GM12878 (cell line): Measurements from ENCODE around the gene ITGB3BP. TPM values are rescaled to one million over a fixed set of nuclear protein-coding genes. Genes with fewer than 3 reads are reported as not detected.

Experiments used
- ATAC-seq: fragments of 200-7000 bp; cut with Tn5 transposase; 3 replicates; pipeline ENCODE4 v1.9.1; 2020; ENCODE audit warnings: mild to moderate bottlenecking, moderate library complexity
- BruUV-seq: library from RNA; stranded (reverse); fragments of 400-500 nt; replicated peaks from 2 replicates; lab custom pipeline; 2021; lab: Mats Ljungman, UMichigan
- CTCF ChIA-PET: fragments of 300-600 bp; sonication (Branson Sonifier 250); formaldehyde crosslinking; extraction: SDS; loops from one replicate; lab custom pipeline; 2021; ENCODE audit warnings: inconsistent platforms; lab: Yijun Ruan, JAX
- POLR2A ChIA-PET: fragments of 350-600 bp; formaldehyde crosslinking; extraction: SDS; loops from one replicate; lab custom pipeline; 2021; ENCODE audit warnings: inconsistent platforms; lab: Charles Lee
- RAD21 ChIA-PET: fragments of 300-600 bp; sonication (Branson Sonifier 250); formaldehyde crosslinking; loops from one replicate; lab custom pipeline; 2023; ENCODE audit warnings: antibody characterized with exemption; ENCODE audit not compliant: unreplicated experiment; lab: Charles Lee
- SMC1A ChIA-PET: fragments of 300-600 bp; sonication (Branson Sonifier 250); formaldehyde crosslinking; loops from one replicate; lab custom pipeline; 2023; ENCODE audit not compliant: unreplicated experiment, uncharacterized antibody; lab: Charles Lee
- DNase-seq: peaks from one replicate; pipeline ENCODE4 v3.0.0-alpha.2; 2011; ENCODE audit warnings: low read depth, low spot score
- FAIRE-seq: peaks from 3 replicates; lab custom pipeline; 2011; peaks lifted over from hg19 to GRCh38; lab: Jason Lieb, UNC
- H2AFZ ChIP-seq: 2 replicates; pipeline ENCODE4 v1.6.0; 2011; ENCODE audit warnings: low read depth, low read length, control low read depth; ENCODE audit not compliant: control insufficient read depth
- H3K27ac ChIP-seq: 2 replicates; pipeline ENCODE4 v1.5.1; 2011; ENCODE audit warnings: control low read depth; ENCODE audit not compliant: control insufficient read depth, insufficient read depth
- H3K27me3 ChIP-seq, 2 experiments: replicated peaks in 1 of 2; 2 replicates each; pipeline versions ENCODE4 v1.6.0 to v1.6.1; 2011; ENCODE audit warnings: low read length in 1 of 2; ENCODE audit not compliant: control insufficient read depth in 2 of 2, insufficient read depth in 2 of 2
- H3K36me3 ChIP-seq, 2 experiments: 2 replicates each; pipeline ENCODE4 v1.5.1; 2011; ENCODE audit warnings: low read length in 1 of 2; ENCODE audit not compliant: control insufficient read depth in 2 of 2, insufficient read depth in 2 of 2
- H3K4me1 ChIP-seq: 2 replicates; pipeline ENCODE4 v1.6.1; 2011; ENCODE audit warnings: mild to moderate bottlenecking, low read length, moderate library complexity, mixed read lengths; ENCODE audit not compliant: control insufficient read depth, insufficient read depth
- H3K4me2 ChIP-seq: 2 replicates; pipeline ENCODE4 v1.6.0; 2011; ENCODE audit warnings: control low read depth; ENCODE audit not compliant: control insufficient read depth, insufficient read depth
- H3K4me3 ChIP-seq: fragments of 200-600 bp; sonication (generic); 2 replicates; pipeline ENCODE4 v1.5.1; 2016
- H3K79me2 ChIP-seq: 2 replicates; pipeline ENCODE4 v1.6.0; 2011; ENCODE audit warnings: low read length; ENCODE audit not compliant: control insufficient read depth, insufficient read depth
- H3K9ac ChIP-seq: 2 replicates; pipeline ENCODE4 v1.8.0; 2011; ENCODE audit warnings: low read length, control low read depth, mixed read lengths; ENCODE audit not compliant: control insufficient read depth, insufficient read depth
- H3K9me3 ChIP-seq: replicated peaks from 3 replicates; pipeline ENCODE4 v1.5.1; 2011; ENCODE audit warnings: mild to moderate bottlenecking, low read length; ENCODE audit not compliant: control insufficient read depth, insufficient read depth
- H4K20me1 ChIP-seq: 2 replicates; pipeline ENCODE4 v1.6.0; 2011; ENCODE audit not compliant: control insufficient read depth, insufficient read depth
- CBFB ChIP-seq: IDR thresholded peaks from 2 replicates; pipeline ENCODE4 v1.6.1; 2016; ENCODE audit warnings: antibody characterized with exemption, low read depth
- MEF2A ChIP-seq: IDR thresholded peaks from 2 replicates; pipeline ENCODE4 v1.6.1; 2011; ENCODE audit warnings: low read depth, mild to moderate bottlenecking, low read length, moderate library complexity; ENCODE audit not compliant: insufficient read depth
- PAX8 ChIP-seq: fragments of 450-650 bp; IDR thresholded peaks from 2 replicates; pipeline ENCODE4 v1.6.1; 2017; ENCODE audit warnings: mild to moderate bottlenecking, moderate library complexity
- POU2F2 ChIP-seq: IDR thresholded peaks from 3 replicates; pipeline ENCODE4 v1.6.1; 2011; ENCODE audit warnings: low read depth, mild to moderate bottlenecking, low read length, borderline replicate concordance
- TARDBP ChIP-seq: IDR thresholded peaks from 2 replicates; pipeline ENCODE4 v1.6.1; 2016; ENCODE audit warnings: borderline replicate concordance
- TCF7 ChIP-seq: IDR thresholded peaks from 2 replicates; pipeline ENCODE4 v1.6.1; 2014; ENCODE audit warnings: antibody characterized with exemption, borderline replicate concordance
- in situ Hi-C: fragments of 300-500 bp; cut with MboI; formaldehyde crosslinking; loops from 9 replicates; pipeline ENCODE4 v1.14.3; 2018; ENCODE audit warnings: mixed read lengths
- intact Hi-C: fragments of 100-400 bp; cut with micrococcal nuclease; formaldehyde crosslinking; loops from one replicate; pipeline ENCODE4 v1.14.2; 2022; ENCODE audit not compliant: unreplicated experiment
- polyA plus RNA-seq, 11 experiments: library from polyadenylated mRNA; depleted of rRNA in 4 of 11; unstranded in 6 of 11; stranded (reverse) in 5 of 11; fragments of >200 nt; fragmentation: Nextera tagmentation in 4 of 11; fragmentation: Illumina TruSeq in 1 of 11; extraction: Ambion mirVana in 4 of 11; extraction: Trizol in 1 of 11; gene quantifications; 1 replicate in 1 of 11; 2 replicates in 10 of 11; pipeline versions ENCODE4 v1.2.1 to v1.2.3, GENCODE V29; 2011 to 2016; ENCODE audit warnings: inconsistent platforms in 2 of 11, missing spikeins in 2 of 11, low read depth in 1 of 11
- total RNA-seq, 4 experiments: library from RNA; depleted of rRNA in 3 of 4; stranded (reverse); fragments of >200 nt in 3 of 4; fragmentation: Illumina TruSeq in 1 of 4; extraction: Trizol in 1 of 4; gene quantifications; 2 replicates each; pipeline versions ENCODE4 v1.2.1 to v1.2.3, GENCODE V29; 2013 to 2021
- TF ChIP-seq, protein P1 (sequence below): fragments of 150-350 bp; IDR thresholded peaks from 2 replicates; pipeline ENCODE4 v1.6.1; 2016; ENCODE audit warnings: low read depth, low read length
- TF ChIP-seq, protein P2 (sequence below): IDR thresholded peaks from 2 replicates; pipeline ENCODE4 v1.6.1; 2011; ENCODE audit warnings: mild to moderate bottlenecking, low read depth, low read length, moderate library complexity; ENCODE audit not compliant: insufficient replicate concordance
- TF ChIP-seq, protein P3 (sequence below): IDR thresholded peaks from 2 replicates; pipeline ENCODE4 v1.6.1; 2011; ENCODE audit warnings: low read depth, mild to moderate bottlenecking, low read length, moderate library complexity, borderline replicate concordance; ENCODE audit errors: extremely low read depth

ITGB3BP gene
- total and polyA plus RNA-seq, 10 of the 15 experiments (the other 5 are each of a cell fraction or from before 2014, with no cell fraction given), result 39.2 to 86.2 (median 61.8) TPM

DNA sequence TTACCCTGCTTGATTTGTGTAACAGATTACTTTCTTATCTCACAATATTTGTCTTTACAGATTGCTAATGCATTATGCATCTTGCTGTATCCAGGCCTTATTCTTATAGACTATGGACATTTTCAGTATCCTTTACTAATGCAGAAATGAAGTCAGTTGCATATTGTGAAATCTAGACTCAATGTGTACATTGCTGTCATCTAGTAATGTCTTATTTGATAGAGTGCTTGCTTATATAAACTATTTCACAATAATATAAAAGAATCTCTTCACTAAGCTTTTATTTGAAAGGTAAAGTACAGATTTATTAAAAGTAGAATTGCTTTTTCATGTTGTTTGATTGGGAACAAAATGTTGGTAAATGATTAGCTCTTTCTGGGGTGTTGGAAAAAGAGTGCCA, 116.0 kb downstream of the ITGB3BP start:
- Histone ChIP-seq H2AFZ (no peak overlapping the region), H3K9me3 (no peaks in the 10 kb centered on the region), H3K79me2 (no peaks in the 10 kb centered on the region), H3K36me3 (no peaks in the 10 kb centered on the region; a peak in 3 of 4 replicates), H4K20me1 (no peaks in the 10 kb centered on the region), H3K4me3 (no peak overlapping the region)
- CTCF ChIA-PET, result interaction anchor here (1.2 kb wide), 1 partner anchor 82 kb away, joined by 4 read pairs; no protein-coding TSS in a partner anchor
- TF ChIP-seq TARDBP (no peak), PAX8 (no peak), TCF7 (no peak), MEF2A (no peak), POU2F2 (no peak), CBFB (no peak)
- TF ChIP-seq, protein P1, sequence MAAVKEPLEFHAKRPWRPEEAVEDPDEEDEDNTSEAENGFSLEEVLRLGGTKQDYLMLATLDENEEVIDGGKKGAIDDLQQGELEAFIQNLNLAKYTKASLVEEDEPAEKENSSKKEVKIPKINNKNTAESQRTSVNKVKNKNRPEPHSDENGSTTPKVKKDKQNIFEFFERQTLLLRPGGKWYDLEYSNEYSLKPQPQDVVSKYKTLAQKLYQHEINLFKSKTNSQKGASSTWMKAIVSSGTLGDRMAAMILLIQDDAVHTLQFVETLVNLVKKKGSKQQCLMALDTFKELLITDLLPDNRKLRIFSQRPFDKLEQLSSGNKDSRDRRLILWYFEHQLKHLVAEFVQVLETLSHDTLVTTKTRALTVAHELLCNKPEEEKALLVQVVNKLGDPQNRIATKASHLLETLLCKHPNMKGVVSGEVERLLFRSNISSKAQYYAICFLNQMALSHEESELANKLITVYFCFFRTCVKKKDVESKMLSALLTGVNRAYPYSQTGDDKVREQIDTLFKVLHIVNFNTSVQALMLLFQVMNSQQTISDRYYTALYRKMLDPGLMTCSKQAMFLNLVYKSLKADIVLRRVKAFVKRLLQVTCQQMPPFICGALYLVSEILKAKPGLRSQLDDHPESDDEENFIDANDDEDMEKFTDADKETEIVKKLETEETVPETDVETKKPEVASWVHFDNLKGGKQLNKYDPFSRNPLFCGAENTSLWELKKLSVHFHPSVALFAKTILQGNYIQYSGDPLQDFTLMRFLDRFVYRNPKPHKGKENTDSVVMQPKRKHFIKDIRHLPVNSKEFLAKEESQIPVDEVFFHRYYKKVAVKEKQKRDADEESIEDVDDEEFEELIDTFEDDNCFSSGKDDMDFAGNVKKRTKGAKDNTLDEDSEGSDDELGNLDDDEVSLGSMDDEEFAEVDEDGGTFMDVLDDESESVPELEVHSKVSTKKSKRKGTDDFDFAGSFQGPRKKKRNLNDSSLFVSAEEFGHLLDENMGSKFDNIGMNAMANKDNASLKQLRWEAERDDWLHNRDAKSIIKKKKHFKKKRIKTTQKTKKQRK, result no peak
- TF ChIP-seq, protein P2, sequence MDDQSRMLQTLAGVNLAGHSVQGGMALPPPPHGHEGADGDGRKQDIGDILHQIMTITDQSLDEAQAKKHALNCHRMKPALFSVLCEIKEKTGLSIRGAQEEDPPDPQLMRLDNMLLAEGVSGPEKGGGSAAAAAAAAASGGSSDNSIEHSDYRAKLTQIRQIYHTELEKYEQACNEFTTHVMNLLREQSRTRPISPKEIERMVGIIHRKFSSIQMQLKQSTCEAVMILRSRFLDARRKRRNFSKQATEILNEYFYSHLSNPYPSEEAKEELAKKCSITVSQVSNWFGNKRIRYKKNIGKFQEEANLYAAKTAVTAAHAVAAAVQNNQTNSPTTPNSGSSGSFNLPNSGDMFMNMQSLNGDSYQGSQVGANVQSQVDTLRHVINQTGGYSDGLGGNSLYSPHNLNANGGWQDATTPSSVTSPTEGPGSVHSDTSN, result no peak
- TF ChIP-seq, protein P3, sequence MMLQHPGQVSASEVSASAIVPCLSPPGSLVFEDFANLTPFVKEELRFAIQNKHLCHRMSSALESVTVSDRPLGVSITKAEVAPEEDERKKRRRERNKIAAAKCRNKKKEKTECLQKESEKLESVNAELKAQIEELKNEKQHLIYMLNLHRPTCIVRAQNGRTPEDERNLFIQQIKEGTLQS, result no peak
- TF ChIP-seq, all 136 proteins: peak for 0
- no peak for FAIRE-seq
- ChIA-PET POLR2A (interaction anchor here (1.0 kb wide), 1 partner anchor 10 kb away, joined by 4 read pairs; no protein-coding TSS in a partner anchor), SMC1A (interaction anchor here (1.0 to 1.2 kb wide), 2 partner anchors 9 to 87 kb away, joined by 3 read pairs; no protein-coding TSS in a partner anchor), RAD21 (no interaction called here)
- intact Hi-C loops, result loop anchor here (10.0 kb wide), 1 partner anchor 62 kb away; no protein-coding TSS in a partner anchor
- Histone ChIP-seq H3K4me1 (no peaks in the 10 kb centered on the region), H3K9ac (no peak overlapping the region), H3K27ac (no peak overlapping the region), H3K27me3 (no peaks in the 10 kb centered on the region), H3K4me2 (no peak overlapping the region)
- DNase-seq, result no peak
- in situ Hi-C loops, result no loop called here
- ATAC-seq, result no peak
- BruUV-seq, result no TSS peak
